Stimulated activated CD4-positive, alpha-beta T cell treated with anti-CD3 and anti-CD28 coated beads, Interleukin-4, amount 100 ng/mL, for 1 hour (primary cell): ENCODE results near the gene CDCP1.
A peak's percentile ranks its signal among the peaks of the same experiment; 100 is the strongest.

Experiments used
- DNase-seq: peaks from one replicate; pipeline ENCODE4 v3.0.0-alpha.2; 2020

The CDCP1 gene

GRCh38 chr3:45106874-45107273 lies 39.3 kb downstream of the CDCP1 start:
- DNase-seq: no peak

GRCh38 chr3:45105855-45106671 lies 40.1 kb downstream of the CDCP1 start:
- peak; percentile 36 for DNase-seq

- no peak for DNase-seq
These were observed 41.2 kb downstream of the CDCP1 start for GRCh38 chr3:45104715-45105711.

- DNase-seq: no peak
These were observed 42.1 kb downstream of the CDCP1 start for GRCh38 chr3:45103753-45104714.

- no peak for DNase-seq
These were observed 42.8 kb downstream of the CDCP1 start for GRCh38 chr3:45103334-45103733.

- no peak for DNase-seq
These were observed 45.2 kb downstream of the CDCP1 start for GRCh38 chr3:45100981-45101407.

- no peak for DNase-seq
These were observed 47.9 kb downstream of the CDCP1 start for GRCh38 chr3:45098310-45098709.

- DNase-seq: no peak
These were observed 48.8 kb downstream of the CDCP1 start for GRCh38 chr3:45097296-45097883.

GRCh38 chr3:45095916-45096526 lies 50.2 kb downstream of the CDCP1 start:
- no peak for DNase-seq

GRCh38 chr3:45093176-45093575 lies 53.0 kb downstream of the CDCP1 start:
- DNase-seq: no peak

GRCh38 chr3:45092132-45093031 lies 53.8 kb downstream of the CDCP1 start:
- DNase-seq: no peak

- no peak for DNase-seq
These were observed 55.3 kb downstream of the CDCP1 start for GRCh38 chr3:45090855-45091254.

GRCh38 chr3:45088543-45089358 lies 57.4 kb downstream of the CDCP1 start:
- no peak for DNase-seq

GRCh38 chr3:45087155-45087554 lies 59.0 kb downstream of the CDCP1 start:
- DNase-seq: no peak

GRCh38 chr3:45084820-45085816 lies 61.1 kb downstream of the CDCP1 start:
- DNase-seq: no peak

- DNase-seq: no peak
These were observed 61.8 kb downstream of the CDCP1 start for GRCh38 chr3:45084361-45084760.

GRCh38 chr3:45083023-45083422 lies 63.2 kb downstream of the CDCP1 start:
- DNase-seq: no peak

GRCh38 chr3:45082142-45082538 lies 64.0 kb downstream of the CDCP1 start:
- DNase-seq: no peak
